Astrocyte (in vitro differentiated cells and primary cell): Measurements from ENCODE around the gene FGD4. TPM values are rescaled to one million over a fixed set of nuclear protein-coding genes. Genes with fewer than 3 reads are reported as not detected.

Experiments
- DNase-seq: peaks from one replicate; pipeline ENCODE4 v3.0.0-alpha.2; 2010; ENCODE audit warnings: low read depth
- FAIRE-seq: peaks from 2 replicates; lab custom pipeline; 2011; peaks lifted over from hg19 to GRCh38; lab: Jason Lieb, UNC
- H2AFZ ChIP-seq: 2 replicates; pipeline ENCODE4 v1.6.0; 2012; ENCODE audit warnings: low read depth, low read length, inconsistent platforms
- H3K27ac ChIP-seq: 2 replicates; pipeline ENCODE4 v1.5.1; 2011; ENCODE audit warnings: low read depth, low read length, inconsistent platforms
- H3K27me3 ChIP-seq: 2 replicates; pipeline ENCODE4 v1.6.0; 2011; ENCODE audit warnings: low read length, inconsistent platforms; ENCODE audit not compliant: insufficient read depth
- H3K36me3 ChIP-seq: 2 replicates; pipeline ENCODE4 v1.5.1; 2011; ENCODE audit warnings: low read length, inconsistent platforms; ENCODE audit not compliant: insufficient read depth
- H3K4me1 ChIP-seq: 2 replicates; pipeline ENCODE4 v1.5.1; 2011; ENCODE audit warnings: low read length, inconsistent platforms; ENCODE audit not compliant: insufficient read depth
- H3K4me2 ChIP-seq: 2 replicates; pipeline ENCODE4 v1.6.0; 2012; ENCODE audit warnings: low read length, inconsistent platforms
- H3K4me3 ChIP-seq: 2 replicates; pipeline ENCODE4 v1.5.1; 2011; ENCODE audit warnings: low read depth, mild to moderate bottlenecking, low read length, inconsistent platforms; ENCODE audit not compliant: insufficient read depth
- H3K79me2 ChIP-seq: 2 replicates; pipeline ENCODE4 v1.6.0; 2012; ENCODE audit warnings: mild to moderate bottlenecking, low read length, inconsistent platforms; ENCODE audit not compliant: insufficient read depth
- H3K9ac ChIP-seq: 2 replicates; pipeline ENCODE4 v1.6.0; 2012; ENCODE audit warnings: mild to moderate bottlenecking, low read length, inconsistent platforms
- H3K9me3 ChIP-seq: 2 replicates; pipeline ENCODE4 v1.5.1; 2012; ENCODE audit warnings: low read depth, mild to moderate bottlenecking, low read length, inconsistent platforms; ENCODE audit not compliant: insufficient read depth
- H4K20me1 ChIP-seq: 2 replicates; pipeline ENCODE4 v1.6.0; 2012; ENCODE audit warnings: low read length, inconsistent platforms; ENCODE audit not compliant: insufficient read depth
- H3K27ac Mint-ChIP-seq: one replicate; pipeline ENCODE4 v1.8.0; 2021; ENCODE audit warnings: mild to moderate bottlenecking, mixed read lengths; ENCODE audit not compliant: unreplicated experiment
- H3K27me3 Mint-ChIP-seq: one replicate; pipeline ENCODE4 v1.8.0; 2021; ENCODE audit warnings: low read depth, mixed read lengths; ENCODE audit not compliant: unreplicated experiment
- H3K36me3 Mint-ChIP-seq: one replicate; pipeline ENCODE4 v1.8.0; 2021; ENCODE audit warnings: low read depth, mixed read lengths; ENCODE audit not compliant: unreplicated experiment
- H3K4me1 Mint-ChIP-seq: one replicate; pipeline ENCODE4 v1.8.0; 2021; ENCODE audit warnings: low read depth, mixed read lengths; ENCODE audit not compliant: unreplicated experiment
- H3K4me3 Mint-ChIP-seq: one replicate; pipeline ENCODE4 v1.8.0; 2021; ENCODE audit warnings: mild to moderate bottlenecking, moderate library complexity, mixed read lengths; ENCODE audit not compliant: unreplicated experiment
- H3K9me3 Mint-ChIP-seq: one replicate; pipeline ENCODE4 v1.8.0; 2021; ENCODE audit warnings: mild to moderate bottlenecking, mixed read lengths; ENCODE audit not compliant: unreplicated experiment
- CTCF ChIP-seq: IDR thresholded peaks from 2 replicates; pipeline ENCODE4 v1.5.1; 2011; ENCODE audit warnings: low read depth, mild to moderate bottlenecking, inconsistent platforms, low read length, moderate library complexity; ENCODE audit not compliant: insufficient read depth
- EZH2 ChIP-seq: IDR thresholded peaks from 2 replicates; pipeline ENCODE4 v1.6.1; 2012; ENCODE audit warnings: mild to moderate bottlenecking, low read length, inconsistent platforms; ENCODE audit not compliant: insufficient read depth
- total RNA-seq: library from RNA; stranded (reverse); gene quantifications from 2 replicates; pipeline ENCODE4 v1.2.1, GENCODE V29; 2021

FGD4 gene
- total RNA-seq, 1 donor from 2014 or later, result 18.7 TPM

- H3K4me1 ChIP-seq, result no peaks in the 10 kb centered on the region
- Mint-ChIP-seq H3K27ac (no peak overlapping the region), H3K4me1 (peaks cover 6% of the 10 kb centered on the region)
These were observed 218.8 kb downstream of the FGD4 start for GRCh38 chr12:32618115-32618514.

GRCh38 chr12:32627976-32628375 is 228.6 kb downstream of the FGD4 start:
- H4K20me1 ChIP-seq, result no peaks in the 10 kb centered on the region
- no peaks in the 10 kb centered on the region for H3K9me3 Mint-ChIP-seq

More at GRCh38 chr12:32618115-32618514, 218.8 kb downstream of the FGD4 start:
- no peak for FAIRE-seq
- no peaks in the 10 kb centered on the region for H4K20me1 ChIP-seq
- H3K27ac ChIP-seq, result no peak overlapping the region
- TF ChIP-seq CTCF, result no peak
- TF ChIP-seq EZH2, result no peak
- no peaks in the 10 kb centered on the region for H3K9me3 ChIP-seq
- no peaks in the 10 kb centered on the region for H3K27me3 ChIP-seq
- H3K79me2 ChIP-seq, result no peaks in the 10 kb centered on the region
- Mint-ChIP-seq H3K27me3 (no peaks in the 10 kb centered on the region), H3K36me3 (peaks cover 3% of the 10 kb centered on the region), H3K4me3 (no peak overlapping the region), H3K9me3 (no peaks in the 10 kb centered on the region)
- peaks cover 12% of the 10 kb centered on the region for H3K36me3 ChIP-seq
- no peak overlapping the region for H3K4me2 ChIP-seq
- no peak overlapping the region for H3K9ac ChIP-seq
- DNase-seq, result no peak
- H3K4me3 ChIP-seq, result no peak overlapping the region
- H2AFZ ChIP-seq, result no peak overlapping the region

More at GRCh38 chr12:32627976-32628375, 228.6 kb downstream of the FGD4 start:
- Histone ChIP-seq H3K27me3 (no peaks in the 10 kb centered on the region), H3K4me1 (no peaks in the 10 kb centered on the region), H3K27ac (no peak overlapping the region), H3K36me3 (peaks cover 8% of the 10 kb centered on the region), H3K9ac (no peak overlapping the region), H3K4me3 (no peak overlapping the region), H3K79me2 (no peaks in the 10 kb centered on the region), H3K4me2 (no peak overlapping the region), H3K9me3 (no peaks in the 10 kb centered on the region), H2AFZ (no peak overlapping the region)
- Mint-ChIP-seq H3K4me1 (no peaks in the 10 kb centered on the region), H3K4me3 (no peak overlapping the region), H3K27ac (no peak overlapping the region), H3K36me3 (peaks cover 2% of the 10 kb centered on the region), H3K27me3 (no peaks in the 10 kb centered on the region)
- TF ChIP-seq CTCF (no peak), EZH2 (no peak)
- FAIRE-seq (no peak), DNase-seq (no peak)
